T47D (cell line): ENCODE data around the gene TST.
A peak's percentile ranks its signal among the peaks of the same experiment; 100 is the strongest.

Experiments used
- DNase-seq, 2 experiments: peaks; one replicate each; pipeline versions ENCODE4 v3.0.0 to v3.0.0-alpha.2; 2011 to 2012; ENCODE audit warnings: low read depth in 1 of 2, low spot score in 1 of 2
- JUND ChIP-seq: IDR thresholded peaks from 2 replicates; pipeline ENCODE4 v1.6.1; 2012; ENCODE audit warnings: low read depth
- in situ Hi-C: cut with HindIII; loops from 2 replicates; pipeline ENCODE4 v1.10.0; 2016; ENCODE audit warnings: low sequenced_read_pairs, low pct_unique_long_range_greater_than_20kb

TST gene

DNA sequence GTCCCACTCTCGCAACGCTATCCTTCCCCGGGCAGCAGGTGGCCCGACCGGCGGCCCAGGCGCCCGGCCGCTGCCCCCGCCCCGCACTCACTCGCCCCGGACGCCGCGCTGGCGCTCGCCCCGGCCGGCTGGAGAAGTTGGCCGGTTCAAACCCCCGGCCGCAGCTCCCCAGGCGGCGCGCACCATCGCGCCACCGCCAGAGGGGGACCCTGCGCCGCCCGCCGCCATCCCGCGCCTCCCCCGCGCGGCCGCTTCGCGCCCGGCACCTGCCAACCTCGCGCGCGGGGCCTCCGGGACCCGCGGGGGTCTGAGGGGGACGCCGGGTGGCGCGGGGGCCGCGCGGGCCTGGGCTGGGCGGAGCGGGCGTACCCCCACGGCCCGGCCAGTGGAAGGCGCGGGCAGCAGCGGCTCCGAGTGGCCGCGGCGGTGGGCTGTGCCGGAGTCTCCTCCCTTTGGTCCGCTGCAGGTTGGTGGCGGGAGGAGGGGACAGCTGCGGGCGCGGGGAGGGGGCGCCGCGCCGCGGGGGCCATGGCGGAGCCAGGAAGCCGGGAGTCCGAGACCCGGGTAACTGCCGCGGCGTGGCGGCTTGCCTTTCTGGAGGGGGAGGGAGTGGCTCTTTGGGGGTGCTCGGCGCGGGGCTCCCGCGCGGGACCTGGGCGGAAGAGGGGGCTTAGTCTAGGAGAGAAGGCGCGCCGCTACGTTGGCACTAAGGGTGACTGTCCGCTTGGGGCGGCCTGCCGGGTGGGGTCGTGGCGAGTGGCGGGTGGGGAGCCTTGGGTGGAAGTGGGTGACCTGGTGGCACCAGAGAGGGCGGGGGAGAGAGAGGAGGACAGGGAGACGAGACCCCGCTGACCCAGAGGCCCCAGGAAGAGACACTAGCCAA lies at the start of gene TST, which contains the start of gene MPST:
Gene TST, minus strand, starts transcription at position 139 of the 883 bp plus-strand sequence. CDS start 715 bp downstream, outside the sequence.
Gene MPST, plus strand, starts transcription at position 434 of the 883 bp plus-strand sequence. Its CDS starts 95 bp downstream, at position 529.
- TF ChIP-seq JUND = no peak
- DNase-seq = peak; percentile 70 to 74
- in situ Hi-C loops = no loop called here

DNA sequence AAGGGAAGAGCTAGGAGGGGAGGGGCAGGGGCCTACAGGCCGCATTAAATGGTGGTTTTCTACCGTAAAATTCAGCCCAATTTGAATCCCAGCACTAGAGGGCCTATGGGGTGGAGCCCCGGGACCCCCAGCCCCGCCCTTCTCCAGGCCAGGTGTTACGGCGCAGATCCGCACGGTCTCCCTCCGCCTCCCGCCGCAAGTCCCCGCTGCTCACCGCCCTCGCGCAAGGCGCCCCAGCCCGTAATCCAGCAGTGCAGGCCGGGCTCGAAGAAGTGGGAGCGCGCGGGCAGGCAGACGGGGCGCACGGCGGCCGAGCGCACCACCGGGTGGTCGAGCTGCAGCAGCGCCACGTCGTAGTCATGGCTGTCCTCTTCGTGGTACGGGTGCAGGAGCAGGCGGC lies 49.6 kb upstream of the TST start:
- DNase-seq = no peak
- in situ Hi-C loops = no loop called here
- TF ChIP-seq JUND = no peak

DNA sequence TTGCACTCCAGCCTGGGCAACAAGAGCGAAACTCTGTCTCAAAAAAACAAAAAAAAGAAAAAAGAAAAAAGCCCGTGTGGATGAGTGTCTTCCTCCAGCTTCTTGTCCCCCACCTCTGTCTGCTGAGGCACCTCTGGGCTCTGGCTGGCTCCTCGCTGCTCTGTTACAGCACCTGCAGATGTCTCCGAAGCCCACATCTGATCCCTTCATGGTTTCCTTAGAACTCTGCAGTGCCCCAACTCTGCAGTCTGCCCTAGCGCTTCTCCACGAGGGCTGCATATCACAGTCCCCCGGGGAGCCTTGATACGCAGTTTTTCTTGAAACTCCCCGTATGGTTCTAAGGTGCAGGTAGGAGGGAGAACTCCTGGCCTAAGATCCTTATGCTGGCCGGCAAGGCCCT lies 48.2 kb upstream of the TST start:
- no peak for TF ChIP-seq JUND
- in situ Hi-C loops = no loop called here
- no peak for DNase-seq

DNA sequence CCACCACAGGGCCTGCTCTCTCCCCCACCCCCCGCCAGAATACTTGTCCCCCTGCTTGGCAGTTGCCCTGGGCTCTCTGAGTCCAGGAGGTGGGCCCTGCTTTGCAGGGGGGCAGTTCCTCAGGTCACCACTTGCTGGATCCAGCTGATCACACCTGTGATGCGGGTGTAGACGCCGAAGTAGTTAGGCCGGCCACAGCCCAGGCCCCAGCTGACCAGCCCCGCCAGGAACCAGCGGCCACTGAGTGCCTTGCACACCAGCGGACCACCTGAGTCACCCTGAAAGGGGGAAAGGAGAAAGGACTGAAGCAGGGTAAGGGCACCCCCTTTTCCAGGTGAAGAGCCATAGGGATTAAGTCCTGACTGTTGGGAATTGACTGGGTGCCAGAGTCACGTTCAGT lies 46.7 kb upstream of the TST start:
- in situ Hi-C loops = no loop called here
- no peak for DNase-seq
- TF ChIP-seq JUND = no peak

DNA sequence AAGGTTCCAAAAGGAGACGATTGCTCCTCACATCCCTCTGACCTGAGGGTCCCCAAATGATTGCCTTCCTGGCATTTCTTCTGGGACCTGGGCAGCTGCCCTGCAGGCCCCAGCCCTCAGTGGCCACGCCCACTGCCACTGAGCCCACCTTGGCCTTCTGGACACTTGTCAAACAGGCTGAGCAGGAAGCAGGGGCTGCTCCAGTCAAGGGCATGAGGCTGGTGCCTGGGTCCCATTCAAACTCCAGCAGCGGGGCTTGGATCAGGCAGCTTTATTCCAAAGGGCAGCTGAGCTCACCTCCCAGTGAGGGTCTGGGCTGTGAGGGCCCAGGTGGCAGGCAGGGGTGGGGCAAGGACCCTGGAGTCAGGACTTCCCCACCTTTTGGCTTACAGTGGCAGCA lies 45.9 kb upstream of the TST start:
- in situ Hi-C loops = no loop called here
- no peak for DNase-seq
- TF ChIP-seq JUND = no peak

DNA sequence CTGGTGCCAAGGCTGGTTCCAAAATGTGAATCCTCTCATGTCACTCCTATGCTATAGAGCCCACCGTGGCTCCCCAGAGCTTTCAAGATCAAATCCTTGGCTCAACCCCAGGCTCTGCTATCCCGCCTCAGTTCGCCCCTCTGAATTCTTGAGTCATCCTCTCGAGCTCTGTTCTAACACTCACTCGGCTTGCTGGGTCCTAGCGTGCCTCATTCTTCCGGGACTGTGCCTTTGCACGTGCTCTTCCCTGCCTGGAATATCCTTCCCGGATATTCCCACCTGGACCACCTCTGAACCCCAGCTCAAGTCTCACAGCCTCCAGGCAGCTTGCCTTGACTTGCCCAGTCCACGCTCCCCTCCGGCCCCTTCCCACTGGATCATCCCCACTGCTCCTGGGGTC lies 45.3 kb upstream of the TST start:
- in situ Hi-C loops = no loop called here
- TF ChIP-seq JUND = no peak
- no peak for DNase-seq

DNA sequence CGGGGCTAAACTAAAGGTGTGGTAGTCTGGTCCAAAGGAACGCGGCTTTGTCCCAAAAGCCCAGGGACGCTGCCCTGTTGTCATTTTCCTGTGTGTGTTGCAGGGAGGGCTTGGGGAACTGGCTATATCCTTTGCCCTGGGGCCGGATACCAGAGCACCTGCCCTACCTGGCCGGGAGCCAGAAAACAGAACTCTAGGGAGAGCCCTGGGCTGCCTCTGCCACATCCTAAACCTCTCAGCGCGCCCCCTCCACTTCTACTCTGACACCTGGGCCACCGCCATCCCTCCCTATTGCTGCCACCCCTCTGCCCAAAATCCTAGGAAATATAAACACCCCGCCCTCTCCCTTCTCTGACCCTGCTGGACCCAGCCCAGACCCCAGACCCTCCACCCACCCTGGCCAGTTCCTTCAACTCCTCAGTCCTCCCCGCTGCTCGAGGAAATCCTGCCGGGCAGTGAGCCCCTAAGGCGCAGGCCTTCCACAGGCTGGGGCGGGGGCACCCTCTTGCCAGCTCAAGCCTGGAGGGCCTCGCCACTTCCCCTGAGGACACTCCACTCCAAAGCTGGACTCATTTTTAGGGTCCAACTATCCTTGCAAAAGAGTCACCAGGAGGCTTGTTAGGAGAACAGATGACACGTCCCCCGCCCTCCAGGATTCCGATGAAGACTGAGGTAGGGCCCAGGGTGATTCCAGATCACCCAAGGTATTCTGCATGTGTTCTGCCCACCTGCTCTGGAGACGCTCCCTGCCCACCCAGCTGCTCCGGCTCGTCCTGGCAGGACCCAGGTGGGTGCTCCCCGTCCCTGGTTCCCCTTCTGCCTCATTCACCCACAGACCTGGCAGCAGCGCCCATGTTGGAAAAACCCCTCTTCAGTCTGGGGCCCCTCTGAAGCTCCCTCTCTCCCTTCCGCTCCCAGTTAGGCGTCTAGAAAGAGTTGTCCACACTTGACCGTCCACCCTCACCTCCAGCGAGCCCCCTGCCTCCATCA lies 44.5 kb upstream of the TST start:
- TF ChIP-seq JUND = no peak
- DNase-seq = peak in 1 of 2 experiments; percentile 52
- in situ Hi-C loops = no loop called here

DNA sequence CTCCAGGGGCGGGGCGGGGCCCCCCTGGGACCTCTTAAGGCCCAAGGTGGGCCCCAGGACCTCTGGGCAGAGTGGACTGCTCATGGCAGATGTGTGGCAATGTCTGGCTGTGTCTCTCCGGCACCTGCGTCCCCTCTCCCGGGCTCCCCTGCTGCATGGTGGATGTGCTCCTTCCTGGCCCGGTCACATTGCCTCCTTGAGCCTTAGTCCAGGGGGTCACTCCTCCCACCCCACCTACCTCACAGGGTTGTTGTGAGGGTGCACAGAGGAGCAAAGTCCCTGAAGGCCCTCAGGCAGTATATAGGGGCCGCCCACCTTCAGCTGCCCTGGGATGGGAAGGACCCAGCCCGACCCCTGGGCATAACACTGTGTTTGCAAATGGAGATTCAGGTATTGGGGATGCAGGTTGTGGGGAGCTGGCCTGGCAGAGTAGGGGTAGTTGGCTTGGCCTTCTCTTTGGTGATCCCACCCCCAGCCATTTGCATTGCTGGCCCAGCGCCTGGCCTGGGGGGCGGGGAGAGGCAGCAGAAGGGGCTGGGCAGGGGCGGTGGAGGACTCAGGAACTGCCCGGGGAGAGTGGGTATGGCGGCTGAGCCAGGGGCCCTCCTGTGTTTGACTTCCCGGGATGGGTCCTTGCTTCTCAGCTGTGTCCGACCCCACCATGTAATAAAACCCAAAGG lies 43.6 kb upstream of the TST start:
- no peak for DNase-seq
- in situ Hi-C loops = no loop called here
- no peak for TF ChIP-seq JUND

DNA sequence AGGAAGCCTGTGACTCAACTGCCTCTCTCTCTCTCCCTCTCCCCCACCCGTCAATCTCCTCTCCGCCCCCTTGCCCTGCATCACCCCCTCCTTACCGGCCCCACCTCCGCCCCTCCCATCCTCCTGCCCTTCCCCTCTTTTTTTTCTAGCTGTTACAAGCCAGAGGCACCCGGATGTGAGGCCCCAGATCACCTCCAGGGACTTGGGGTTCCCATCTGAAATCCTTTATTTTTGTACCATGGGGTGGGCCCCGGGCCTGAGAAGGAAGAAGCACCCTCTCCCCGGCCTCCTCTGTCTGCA lies 43.1 kb upstream of the TST start:
- in situ Hi-C loops = no loop called here
- no peak for TF ChIP-seq JUND
- no peak for DNase-seq

DNA sequence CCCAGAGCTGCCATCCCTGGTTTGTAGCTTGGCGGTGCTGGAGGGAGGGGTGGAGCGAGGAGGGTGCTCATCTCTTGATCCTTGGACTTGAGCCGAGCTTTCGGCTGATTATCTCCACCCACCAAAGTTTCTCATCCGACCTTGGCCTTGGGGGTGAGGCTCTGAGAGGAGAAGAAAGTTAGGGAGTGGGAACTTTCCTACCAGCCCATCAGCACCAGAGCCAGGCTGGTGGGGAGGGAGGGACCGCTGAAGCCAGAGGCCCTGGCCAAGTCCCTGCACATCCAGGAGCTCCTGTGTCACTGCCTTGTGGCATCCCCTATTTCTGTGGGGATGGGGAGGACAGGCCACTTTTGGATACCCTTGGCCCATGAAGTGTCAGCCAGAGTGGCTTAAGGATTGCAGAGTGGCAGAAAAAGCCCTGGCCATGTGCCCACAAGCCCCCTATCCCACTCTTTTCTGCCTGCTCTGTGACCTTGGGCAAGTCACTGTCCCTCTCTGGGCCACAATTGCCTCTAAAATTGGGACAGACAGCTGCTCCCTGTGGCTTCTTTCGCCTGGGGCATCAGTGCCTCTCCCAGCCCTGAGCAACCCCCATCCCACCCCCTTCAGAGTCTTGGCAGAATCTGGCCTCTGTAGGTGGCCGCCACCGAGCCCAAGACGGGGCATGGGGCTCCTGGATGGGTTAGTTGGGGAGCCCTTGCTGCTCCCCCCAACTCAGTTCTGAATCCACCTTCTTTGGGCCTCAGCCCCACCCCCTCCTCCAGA lies 42.5 kb upstream of the TST start:
- no peak for DNase-seq
- TF ChIP-seq JUND = no peak
- in situ Hi-C loops = no loop called here

DNA sequence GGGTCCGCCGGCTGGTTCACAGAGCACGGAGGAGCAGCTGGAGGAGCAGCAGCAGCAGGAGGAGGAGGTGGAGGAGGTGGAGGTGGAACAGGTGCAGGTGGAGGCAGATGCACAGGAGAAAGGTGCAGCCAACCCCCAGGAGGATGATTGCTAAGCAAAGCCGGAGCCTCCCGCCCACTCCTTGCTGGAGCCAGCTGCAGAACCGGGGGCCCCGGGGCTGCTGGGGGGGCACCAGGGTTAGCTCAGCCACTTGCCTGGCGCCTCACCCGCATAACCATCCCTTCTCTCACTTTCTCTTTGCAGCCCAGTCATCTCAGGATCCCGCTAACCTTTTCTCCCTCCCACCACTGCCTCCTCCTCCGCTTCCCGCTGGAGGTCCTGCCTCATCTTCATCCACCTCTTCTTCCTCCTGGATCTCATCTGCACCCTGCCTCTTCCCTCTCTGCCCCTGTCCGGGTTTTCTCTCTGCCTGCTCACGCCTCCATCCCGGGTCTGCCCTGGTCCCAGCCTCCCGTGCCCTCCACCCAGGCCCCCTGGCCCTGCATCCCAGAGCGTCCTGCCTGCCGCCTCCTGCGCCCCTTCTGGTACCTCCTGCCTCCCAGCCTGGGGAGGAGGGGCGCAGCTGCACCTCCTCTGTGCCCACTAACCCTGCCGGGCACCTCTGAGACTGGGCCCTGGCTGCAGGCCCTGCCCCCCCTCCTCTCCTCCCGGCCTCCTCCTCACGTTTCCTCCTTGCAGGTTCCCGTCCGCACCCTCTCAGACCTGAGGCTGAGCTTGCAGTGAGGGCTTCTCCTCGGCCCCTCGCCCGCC lies 41.8 kb upstream of the TST start:
- no peak for TF ChIP-seq JUND
- DNase-seq = no peak
- in situ Hi-C loops = no loop called here
